Stromal cell of bone marrow (primary cell): ENCODE results near the gene TAF1C.
A peak's percentile ranks its signal among the peaks of the same experiment; 100 is the strongest.
"Not testable (repeated sequence)": the region's sequence is repeated elsewhere in the genome, so short reads cannot be mapped to it uniquely, and the experiment has no call there.

Experiments
- DNase-seq: peaks from one replicate; pipeline ENCODE4 v3.0.0-alpha.2; 2012; ENCODE audit warnings: low read depth

Gene TAF1C

GRCh38 chr16:84212154-84212553, 25.3 kb upstream of the TAF1C start:
- no peak for DNase-seq

- DNase-seq, result no peak
Measured at GRCh38 chr16:84209989-84210388, 23.1 kb upstream of the TAF1C start.

- DNase-seq, result no peak
Measured at GRCh38 chr16:84207879-84208278, 21.0 kb upstream of the TAF1C start.

GRCh38 chr16:84207251-84207650, 20.4 kb upstream of the TAF1C start:
- no peak for DNase-seq

GRCh38 chr16:84205976-84206691, 19.3 kb upstream of the TAF1C start:
- no peak for DNase-seq

- DNase-seq, result not testable (repeated sequence)
Measured at GRCh38 chr16:84205123-84205522, 18.3 kb upstream of the TAF1C start.

GRCh38 chr16:84204551-84204950, 17.7 kb upstream of the TAF1C start:
- not testable (repeated sequence) for DNase-seq

GRCh38 chr16:84199861-84200260, 13.0 kb upstream of the TAF1C start:
- no peak for DNase-seq

GRCh38 chr16:84199097-84199496, 12.2 kb upstream of the TAF1C start:
- no peak for DNase-seq

GRCh38 chr16:84198401-84198800, 11.5 kb upstream of the TAF1C start:
- peak; percentile 68 for DNase-seq

- DNase-seq, result no peak
Measured at GRCh38 chr16:84197466-84198128, 10.7 kb upstream of the TAF1C start.

- DNase-seq, result no peak
Measured at GRCh38 chr16:84196727-84197394, 10.0 kb upstream of the TAF1C start.

- DNase-seq, result no peak
Measured at GRCh38 chr16:84196101-84196500, 9.2 kb upstream of the TAF1C start.

GRCh38 chr16:84195201-84196093, 8.6 kb upstream of the TAF1C start:
- DNase-seq, result no peak

GRCh38 chr16:84194470-84195200, 7.8 kb upstream of the TAF1C start:
- no peak for DNase-seq

- no peak for DNase-seq
Measured at GRCh38 chr16:84194018-84194417, 7.2 kb upstream of the TAF1C start.

GRCh38 chr16:84193480-84193879, 6.6 kb upstream of the TAF1C start:
- DNase-seq, result no peak

GRCh38 chr16:84191466-84191865, 4.6 kb upstream of the TAF1C start:
- no peak for DNase-seq

GRCh38 chr16:84190731-84191388, 4.0 kb upstream of the TAF1C start, which contains the start of gene ADAD2:
Gene ADAD2 (plus strand): TSS chr16:84191157. CDS start chr16:84191231, 74 bp downstream.
- no peak for DNase-seq

GRCh38 chr16:84184775-84185174, 2.1 kb downstream of the TAF1C start:
- DNase-seq, result no peak
